Activated CD8-positive, alpha-beta memory T cell treated with anti-CD3 and anti-CD28 coated beads for 4 hours (primary cell): Measurements from ENCODE around the gene KLHDC4.
"Not testable (repeated sequence)": the region's sequence is repeated elsewhere in the genome, so short reads cannot be mapped to it uniquely, and the experiment has no call there.

Source experiments
- DNase-seq, 2 donors: peaks; one replicate each; pipeline ENCODE4 v3.0.0-alpha.2; 2020; ENCODE audit warnings: low read depth in 2 of 2

KLHDC4 gene

GRCh38 chr16:87765776-87766484 lies at the start of gene KLHDC4:
KLHDC4 (minus strand) TSS chr16:87765986; CDS start chr16:87765890, 96 bp downstream.
- peak; percentile 82 to 84 for DNase-seq

- DNase-seq: no peak
Measured at GRCh38 chr16:87815567-87815966, 49.8 kb upstream of the KLHDC4 start.

- no peak for DNase-seq
Measured at GRCh38 chr16:87812200-87812656, 46.4 kb upstream of the KLHDC4 start.

GRCh38 chr16:87811454-87811853 lies 45.7 kb upstream of the KLHDC4 start:
- DNase-seq: not testable (repeated sequence)

GRCh38 chr16:87809150-87809902 lies 43.5 kb upstream of the KLHDC4 start:
- no peak for DNase-seq

- no peak for DNase-seq
Measured at GRCh38 chr16:87808108-87808507, 42.3 kb upstream of the KLHDC4 start.

GRCh38 chr16:87806641-87807546 lies 41.1 kb upstream of the KLHDC4 start:
- DNase-seq: peak in 1 of 2 donors; percentile 41

- DNase-seq: no peak
Measured at GRCh38 chr16:87806261-87806640, 40.5 kb upstream of the KLHDC4 start.

GRCh38 chr16:87803385-87803784 lies 37.6 kb upstream of the KLHDC4 start:
- DNase-seq: no peak

GRCh38 chr16:87802670-87803069 lies 36.9 kb upstream of the KLHDC4 start:
- no peak for DNase-seq

GRCh38 chr16:87801679-87802259 lies 36.0 kb upstream of the KLHDC4 start:
- no peak for DNase-seq

- no peak for DNase-seq
Measured at GRCh38 chr16:87800497-87800896, 34.7 kb upstream of the KLHDC4 start.

- DNase-seq: no peak
Measured at GRCh38 chr16:87795336-87795735, 29.6 kb upstream of the KLHDC4 start.

- no peak for DNase-seq
Measured at GRCh38 chr16:87794485-87795078, 28.8 kb upstream of the KLHDC4 start.

GRCh38 chr16:87792205-87792565 lies 26.4 kb upstream of the KLHDC4 start:
- DNase-seq: no peak

GRCh38 chr16:87791295-87792204 lies 25.8 kb upstream of the KLHDC4 start:
- no peak for DNase-seq

GRCh38 chr16:87790292-87791100 lies 24.7 kb upstream of the KLHDC4 start:
- DNase-seq: no peak

- DNase-seq: no peak
Measured at GRCh38 chr16:87789437-87790291, 23.9 kb upstream of the KLHDC4 start.
